ENCODE results near the gene EXOSC5. TPM values are rescaled to one million over a fixed set of nuclear protein-coding genes. Genes with fewer than 3 reads are reported as not detected.
A peak's percentile ranks its signal among the peaks of the same experiment; 100 is the strongest.

The EXOSC5 gene
- polyA plus RNA-seq, 1 experiment = 7.8 TPM

- ChIA-PET CTCF (interaction anchor here (1.7 kb wide), 1 partner anchor 109 kb away, joined by 8 read pairs; no protein-coding TSS in a partner anchor), POLR2A (interaction anchor here (1.8 kb wide), 1 partner anchor 103 kb away, joined by 4 read pairs; no protein-coding TSS in a partner anchor)
- Histone ChIP-seq H3K9me3 (ENCODE audit: control insufficient read depth, insufficient read depth, low read length) (no peaks in the 10 kb centered on the region), H3K27me3 (ENCODE audit: control insufficient read depth, insufficient read depth, low read length) (no peaks in the 10 kb centered on the region), H3K27ac (ENCODE audit: low read depth, low read length) (no peak overlapping the region), H3K4me3 (ENCODE audit: low read depth, low read length) (no peak overlapping the region)
- TF ChIP-seq, protein P1, sequence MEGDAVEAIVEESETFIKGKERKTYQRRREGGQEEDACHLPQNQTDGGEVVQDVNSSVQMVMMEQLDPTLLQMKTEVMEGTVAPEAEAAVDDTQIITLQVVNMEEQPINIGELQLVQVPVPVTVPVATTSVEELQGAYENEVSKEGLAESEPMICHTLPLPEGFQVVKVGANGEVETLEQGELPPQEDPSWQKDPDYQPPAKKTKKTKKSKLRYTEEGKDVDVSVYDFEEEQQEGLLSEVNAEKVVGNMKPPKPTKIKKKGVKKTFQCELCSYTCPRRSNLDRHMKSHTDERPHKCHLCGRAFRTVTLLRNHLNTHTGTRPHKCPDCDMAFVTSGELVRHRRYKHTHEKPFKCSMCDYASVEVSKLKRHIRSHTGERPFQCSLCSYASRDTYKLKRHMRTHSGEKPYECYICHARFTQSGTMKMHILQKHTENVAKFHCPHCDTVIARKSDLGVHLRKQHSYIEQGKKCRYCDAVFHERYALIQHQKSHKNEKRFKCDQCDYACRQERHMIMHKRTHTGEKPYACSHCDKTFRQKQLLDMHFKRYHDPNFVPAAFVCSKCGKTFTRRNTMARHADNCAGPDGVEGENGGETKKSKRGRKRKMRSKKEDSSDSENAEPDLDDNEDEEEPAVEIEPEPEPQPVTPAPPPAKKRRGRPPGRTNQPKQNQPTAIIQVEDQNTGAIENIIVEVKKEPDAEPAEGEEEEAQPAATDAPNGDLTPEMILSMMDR (IDR thresholded peaks at IDR 0.05; ENCODE audit: low read depth, low read length) = no peak
- DNase-seq (ENCODE audit: low read depth, low spot score) = no peak
Observed at GRCh38 chr19:41430922-41431321, 33.8 kb upstream of the EXOSC5 start.

DNA sequence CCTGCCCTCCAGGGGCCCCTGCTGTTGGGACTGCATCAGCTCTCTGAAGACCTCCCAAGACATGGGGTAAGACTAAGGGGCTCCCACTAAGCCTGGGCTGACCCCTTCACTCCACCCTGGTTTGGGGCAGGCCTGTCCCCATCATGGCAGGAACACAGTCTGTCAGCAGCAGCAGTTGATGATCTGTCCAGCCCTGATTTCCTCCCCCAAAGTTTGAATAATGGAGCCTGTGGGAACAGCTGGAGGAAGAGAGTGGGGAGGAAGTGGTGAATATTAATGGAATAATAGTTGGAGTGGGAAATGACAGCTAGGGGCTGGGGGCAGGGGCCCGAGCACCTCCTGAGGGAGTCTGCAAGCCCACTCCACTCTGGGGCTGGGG is 31.3 kb upstream of the EXOSC5 start:
- H3K27me3 ChIP-seq (ENCODE audit: control insufficient read depth, insufficient read depth, low read length) = no peaks in the 10 kb centered on the region
- ChIA-PET CTCF (interaction anchor here (1.2 to 1.9 kb wide), 2 partner anchors 20 to 107 kb away, joined by 5 to 6 read pairs; no protein-coding TSS in a partner anchor), POLR2A (interaction anchor here (1.4 to 2.1 kb wide), 2 partner anchors 11 kb away, joined by 7 to 8 read pairs; partner anchors contain the start of gene DMAC2)
- TF ChIP-seq, protein P1 (IDR thresholded peaks at IDR 0.05; ENCODE audit: low read depth, low read length) = no peak
- no peak overlapping the region for H3K27ac ChIP-seq (ENCODE audit: low read depth, low read length)
- H3K4me3 ChIP-seq (ENCODE audit: low read depth, low read length) = no peak overlapping the region
- H3K9me3 ChIP-seq (ENCODE audit: control insufficient read depth, insufficient read depth, low read length) = no peaks in the 10 kb centered on the region; the same call in 1 of the 2 replicates
- no peak for DNase-seq (ENCODE audit: low read depth, low spot score)

GRCh38 chr19:41427647-41428480 is 30.7 kb upstream of the EXOSC5 start:
- POLR2A ChIA-PET = interaction anchor here (0.6 to 2.1 kb wide), 4 partner anchors 10 to 136 kb away, joined by 3 to 7 read pairs (median 4); partner anchors contain the start of gene DMAC2

DNA sequence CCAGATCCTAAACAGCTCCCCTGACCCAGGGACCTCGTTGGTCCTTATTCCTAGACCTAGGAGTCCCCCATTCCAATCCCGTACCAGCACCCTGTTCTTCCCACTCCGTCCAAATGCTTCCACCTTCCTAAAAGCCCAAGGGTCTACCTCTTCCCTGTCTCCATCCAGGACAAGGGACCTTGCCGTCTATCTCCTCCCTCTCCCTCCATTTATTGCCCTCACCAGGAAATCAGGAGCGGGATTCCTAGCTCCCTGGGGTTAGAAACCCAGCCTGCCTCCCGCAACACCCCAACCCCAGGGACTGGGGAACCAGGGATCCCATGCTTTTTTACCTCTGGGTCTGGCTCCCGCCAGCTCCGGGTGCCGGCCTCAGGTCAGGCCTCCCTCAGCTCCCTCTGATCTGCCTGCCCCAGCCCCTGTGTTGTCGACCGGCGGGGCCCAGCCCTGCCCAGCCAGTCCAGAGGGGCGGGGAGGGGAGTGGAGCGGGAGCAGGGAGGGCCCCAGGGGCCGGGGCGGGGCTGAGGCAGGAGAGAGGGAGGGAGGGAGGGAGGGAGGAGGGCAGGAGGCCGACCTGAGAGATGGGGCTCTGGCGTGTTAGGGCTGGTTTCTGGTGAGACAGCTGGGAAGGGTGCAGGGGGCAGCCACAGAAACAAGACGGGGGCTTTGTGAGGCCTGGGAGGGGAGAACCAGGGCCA is 29.9 kb upstream of the EXOSC5 start, which contains the start of gene B3GNT8:
Gene B3GNT8, minus strand, starts transcription at position 423 of the 695 bp plus-strand sequence. CDS start 596 bp downstream, outside the sequence.
- Histone ChIP-seq H3K4me3 (ENCODE audit: low read depth, low read length) (peak within 1 kb of the TSS; percentile 55), H3K27ac (ENCODE audit: low read depth, low read length) (no peak within 1 kb of the TSS), H3K27me3 (ENCODE audit: control insufficient read depth, insufficient read depth, low read length) (no peaks in the 10 kb centered on the region), H3K9me3 (ENCODE audit: control insufficient read depth, insufficient read depth, low read length) (no peaks in the 10 kb centered on the region; the same call in 1 of the 2 replicates)
- POLR2A ChIA-PET = interaction anchor here (0.6 to 2.1 kb wide), 4 partner anchors 10 to 135 kb away, joined by 3 to 7 read pairs (median 4); partner anchors contain the start of gene DMAC2
- TF ChIP-seq, protein P1 (IDR thresholded peaks at IDR 0.05; ENCODE audit: low read depth, low read length) = no peak
- CTCF ChIA-PET = interaction anchor here (0.6 to 1.9 kb wide), 4 partner anchors 22 to 167 kb away, joined by 3 to 11 read pairs (median 4); no protein-coding TSS in a partner anchor
- peak; percentile 11 for DNase-seq (ENCODE audit: low read depth, low spot score)

More at GRCh38 chr19:41427647-41428480, 30.7 kb upstream of the EXOSC5 start:
- Histone ChIP-seq H3K4me3 (ENCODE audit: low read depth, low read length) (peak overlapping the region; percentile 43), H3K9me3 (ENCODE audit: control insufficient read depth, insufficient read depth, low read length) (no peaks in the 10 kb centered on the region; the same call in 1 of the 2 replicates), H3K27me3 (ENCODE audit: control insufficient read depth, insufficient read depth, low read length) (no peaks in the 10 kb centered on the region), H3K27ac (ENCODE audit: low read depth, low read length) (no peak overlapping the region)
- no peak for DNase-seq (ENCODE audit: low read depth, low spot score)
- CTCF ChIA-PET = interaction anchor here (0.6 to 1.9 kb wide), 3 partner anchors 23 to 166 kb away, joined by 3 to 5 read pairs (median 4); no protein-coding TSS in a partner anchor
- TF ChIP-seq, protein P1 (IDR thresholded peaks at IDR 0.05; ENCODE audit: low read depth, low read length) = no peak
